ENCODE measurements around the gene C14orf132. TPM values are rescaled to one million over a fixed set of nuclear protein-coding genes. Genes with fewer than 3 reads are reported as not detected.

The C14orf132 gene
- total and polyA plus RNA-seq, 2 experiments from 2014 or later, result 17.0 to 19.3 TPM

DNA sequence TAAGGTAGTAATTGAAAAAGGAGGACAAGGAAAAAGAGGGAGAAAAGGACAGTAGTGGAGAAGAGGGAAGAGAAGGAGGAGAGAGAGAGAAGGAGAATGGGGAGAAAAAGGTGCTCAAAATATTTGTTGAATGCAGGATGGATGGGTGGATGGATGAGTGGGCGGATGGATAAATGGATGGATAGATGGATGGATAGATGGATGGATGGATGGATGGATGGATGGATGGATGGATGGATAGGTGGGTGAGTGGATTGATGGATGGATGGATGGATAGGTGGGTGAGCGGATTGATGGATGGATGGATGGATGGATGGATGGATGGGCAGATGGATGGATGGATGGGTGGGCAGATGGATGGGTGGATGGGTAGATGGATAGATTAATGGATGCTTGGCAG lies 21.3 kb upstream of the C14orf132 start:
- H3K9me3 ChIP-seq (ENCODE audit: low read depth), result no peaks in the 10 kb centered on the region
- H3K9me2 ChIP-seq (replicated peaks; ENCODE audit: insufficient read depth), result no peaks in the 10 kb centered on the region
- no peak overlapping the region for H3K4me2 ChIP-seq
- no peak overlapping the region for H2AFZ ChIP-seq
- 96% methylated on average over 2 of the region's 2 CpGs for WGBS (ENCODE audit: low lambda C conversion rate, missing lambda C conversion rate)
- TF ChIP-seq, protein P1, sequence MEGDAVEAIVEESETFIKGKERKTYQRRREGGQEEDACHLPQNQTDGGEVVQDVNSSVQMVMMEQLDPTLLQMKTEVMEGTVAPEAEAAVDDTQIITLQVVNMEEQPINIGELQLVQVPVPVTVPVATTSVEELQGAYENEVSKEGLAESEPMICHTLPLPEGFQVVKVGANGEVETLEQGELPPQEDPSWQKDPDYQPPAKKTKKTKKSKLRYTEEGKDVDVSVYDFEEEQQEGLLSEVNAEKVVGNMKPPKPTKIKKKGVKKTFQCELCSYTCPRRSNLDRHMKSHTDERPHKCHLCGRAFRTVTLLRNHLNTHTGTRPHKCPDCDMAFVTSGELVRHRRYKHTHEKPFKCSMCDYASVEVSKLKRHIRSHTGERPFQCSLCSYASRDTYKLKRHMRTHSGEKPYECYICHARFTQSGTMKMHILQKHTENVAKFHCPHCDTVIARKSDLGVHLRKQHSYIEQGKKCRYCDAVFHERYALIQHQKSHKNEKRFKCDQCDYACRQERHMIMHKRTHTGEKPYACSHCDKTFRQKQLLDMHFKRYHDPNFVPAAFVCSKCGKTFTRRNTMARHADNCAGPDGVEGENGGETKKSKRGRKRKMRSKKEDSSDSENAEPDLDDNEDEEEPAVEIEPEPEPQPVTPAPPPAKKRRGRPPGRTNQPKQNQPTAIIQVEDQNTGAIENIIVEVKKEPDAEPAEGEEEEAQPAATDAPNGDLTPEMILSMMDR (IDR thresholded peaks at IDR 0.05; ENCODE audit: poor library complexity), result no peak
- TF ChIP-seq EZH2 (IDR thresholded peaks at IDR 0.05; ENCODE audit: borderline replicate concordance) (no peak), EZH2phosphoT487 (IDR thresholded peaks at IDR 0.05; ENCODE audit: low read depth, severe bottlenecking, unreplicated experiment) (no peak)
- no peak overlapping the region for H3K27ac ChIP-seq
- no peaks in the 10 kb centered on the region for H3K79me2 ChIP-seq
- H3K27me3 ChIP-seq, result peaks cover 4% of the 10 kb centered on the region
- no peak for DNase-seq (ENCODE audit: low spot score)
- H4K20me1 ChIP-seq (ENCODE audit: insufficient read depth, poor library complexity, severe bottlenecking), result no peaks in the 10 kb centered on the region
- H3K4me3 ChIP-seq, result no peak overlapping the region
- H3K36me3 ChIP-seq (replicated peaks; ENCODE audit: insufficient read depth, low read depth), result no peaks in the 10 kb centered on the region
- H3K4me1 ChIP-seq (ENCODE audit: insufficient read depth), result no peaks in the 10 kb centered on the region

DNA sequence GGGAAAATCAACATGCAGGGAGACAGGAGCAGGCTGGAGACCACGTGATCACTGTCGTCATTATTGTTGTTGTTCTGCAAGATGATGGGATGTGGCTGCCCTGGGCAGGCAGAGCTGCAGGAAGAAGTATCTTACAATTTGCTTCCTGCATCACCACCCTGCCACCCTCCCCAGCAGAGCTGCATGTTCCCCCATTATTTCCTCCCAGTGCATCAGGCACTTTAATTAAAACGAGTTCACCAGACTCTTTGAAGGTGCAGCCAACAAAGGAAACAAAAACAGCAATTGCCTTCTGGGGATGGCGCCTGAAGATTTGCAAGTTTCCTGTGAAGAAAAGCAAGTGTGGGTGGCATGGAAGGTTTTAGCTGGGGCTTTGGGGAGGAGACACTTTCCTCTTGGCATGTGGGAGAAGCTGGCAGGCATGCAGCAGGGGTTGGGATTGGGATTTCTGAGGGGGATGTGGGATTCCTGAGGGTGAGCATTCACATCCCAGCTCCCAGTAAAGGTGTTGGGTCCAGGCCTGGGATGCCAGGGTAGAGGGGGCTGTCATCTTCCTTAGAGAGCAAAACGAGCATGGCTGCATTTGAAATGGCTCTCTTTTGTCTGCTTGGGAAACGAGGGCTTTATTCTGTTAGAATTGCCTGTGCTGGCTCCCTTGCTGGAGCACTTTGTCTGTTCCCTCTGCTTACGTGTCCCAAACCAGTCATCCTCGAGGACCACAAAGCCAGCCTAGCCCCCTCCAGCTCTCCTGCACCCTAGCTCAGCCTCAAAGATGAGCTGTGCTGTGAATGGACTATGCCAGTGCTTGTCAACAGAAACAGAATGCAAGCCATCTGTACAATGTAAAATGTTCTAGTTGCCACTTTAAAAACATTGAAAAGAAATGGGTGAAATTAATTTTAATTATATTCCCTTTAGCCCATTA lies 11.5 kb upstream of the C14orf132 start:
- H4K20me1 ChIP-seq (ENCODE audit: insufficient read depth, poor library complexity, severe bottlenecking), result no peaks in the 10 kb centered on the region
- no peaks in the 10 kb centered on the region for H3K4me1 ChIP-seq (ENCODE audit: insufficient read depth)
- H3K4me2 ChIP-seq, result no peak overlapping the region
- H3K4me3 ChIP-seq, result no peak overlapping the region
- 57% methylated on average over 8 of the region's 8 CpGs for WGBS (ENCODE audit: low lambda C conversion rate, missing lambda C conversion rate)
- TF ChIP-seq EZH2phosphoT487 (IDR thresholded peaks at IDR 0.05; ENCODE audit: low read depth, severe bottlenecking, unreplicated experiment) (no peak), EZH2 (IDR thresholded peaks at IDR 0.05; ENCODE audit: borderline replicate concordance) (no peak)
- TF ChIP-seq, protein P1 (IDR thresholded peaks at IDR 0.05; ENCODE audit: poor library complexity), result no peak
- no peaks in the 10 kb centered on the region for H3K27me3 ChIP-seq
- no peak overlapping the region for H3K27ac ChIP-seq
- H3K9me3 ChIP-seq (ENCODE audit: low read depth), result no peaks in the 10 kb centered on the region
- H3K9me2 ChIP-seq (replicated peaks; ENCODE audit: insufficient read depth), result no peaks in the 10 kb centered on the region
- no peaks in the 10 kb centered on the region for H3K79me2 ChIP-seq
- no peak for DNase-seq (ENCODE audit: low spot score)
- no peaks in the 10 kb centered on the region for H3K36me3 ChIP-seq (replicated peaks; ENCODE audit: insufficient read depth, low read depth)
- no peak overlapping the region for H2AFZ ChIP-seq

DNA sequence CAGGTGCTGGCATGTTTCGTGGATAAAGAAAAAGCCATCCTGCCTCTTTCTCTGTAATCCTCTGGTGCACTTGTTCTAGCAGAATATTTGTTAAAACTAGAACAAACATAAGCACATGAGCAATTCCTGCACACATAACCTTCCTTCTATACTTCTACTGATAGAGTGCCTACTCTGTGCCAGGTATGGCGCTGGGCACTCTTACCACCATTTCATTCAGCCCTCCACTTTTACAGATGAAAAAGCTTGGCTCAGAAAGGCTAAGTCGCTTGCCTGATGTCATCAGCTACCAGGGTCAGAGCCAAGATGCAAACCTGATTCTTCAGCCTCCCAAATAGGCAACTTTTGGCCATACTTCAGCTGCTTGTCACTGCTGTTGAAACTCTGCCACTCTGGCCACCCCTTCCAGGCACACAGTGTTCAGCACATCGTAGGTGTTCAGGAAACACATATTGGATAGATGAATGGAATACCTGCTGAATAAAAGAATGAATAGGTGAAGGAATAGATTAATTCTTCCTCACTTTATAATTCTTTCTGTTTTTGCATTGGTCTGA lies 10.0 kb upstream of the C14orf132 start:
- no peak overlapping the region for H2AFZ ChIP-seq
- DNase-seq (ENCODE audit: low spot score), result no peak
- no peaks in the 10 kb centered on the region for H3K36me3 ChIP-seq (replicated peaks; ENCODE audit: insufficient read depth, low read depth)
- H4K20me1 ChIP-seq (ENCODE audit: insufficient read depth, poor library complexity, severe bottlenecking), result no peaks in the 10 kb centered on the region
- WGBS (ENCODE audit: low lambda C conversion rate, missing lambda C conversion rate), result 89% methylated on average over 4 of the region's 4 CpGs
- no peak overlapping the region for H3K27ac ChIP-seq
- no peak overlapping the region for H3K4me2 ChIP-seq
- no peak for TF ChIP-seq EZH2 (IDR thresholded peaks at IDR 0.05; ENCODE audit: borderline replicate concordance)
- TF ChIP-seq EZH2phosphoT487 (IDR thresholded peaks at IDR 0.05; ENCODE audit: low read depth, severe bottlenecking, unreplicated experiment), result no peak
- TF ChIP-seq, protein P1 (IDR thresholded peaks at IDR 0.05; ENCODE audit: poor library complexity), result no peak
- H3K9me2 ChIP-seq (replicated peaks; ENCODE audit: insufficient read depth), result no peaks in the 10 kb centered on the region
- no peaks in the 10 kb centered on the region for H3K79me2 ChIP-seq
- no peaks in the 10 kb centered on the region for H3K4me1 ChIP-seq (ENCODE audit: insufficient read depth)
- H3K4me3 ChIP-seq, result no peak overlapping the region
- no peaks in the 10 kb centered on the region for H3K27me3 ChIP-seq
- no peaks in the 10 kb centered on the region for H3K9me3 ChIP-seq (ENCODE audit: low read depth)
